LNCAP (cell line): ENCODE measurements around the gene SLC26A5.

Experiments used
- CTCF ChIP-seq: fragments of 450-650 bp; IDR thresholded peaks from 2 replicates; pipeline ENCODE4 v1.5.1; 2017; ENCODE audit warnings: mild to moderate bottlenecking

Gene SLC26A5

GRCh38 chr7:103380395-103381191, 65.4 kb downstream of the SLC26A5 start:
- no peak for TF ChIP-seq CTCF

GRCh38 chr7:103379270-103379975, 66.6 kb downstream of the SLC26A5 start:
- no peak for TF ChIP-seq CTCF

GRCh38 chr7:103373866-103374643, 72.0 kb downstream of the SLC26A5 start:
- no peak for TF ChIP-seq CTCF

GRCh38 chr7:103369432-103369831, 76.6 kb downstream of the SLC26A5 start:
- no peak for TF ChIP-seq CTCF

GRCh38 chr7:103349805-103350204, 96.2 kb downstream of the SLC26A5 start:
- no peak for TF ChIP-seq CTCF

GRCh38 chr7:103348959-103349358, 97.0 kb downstream of the SLC26A5 start:
- TF ChIP-seq CTCF: no peak

GRCh38 chr7:103348452-103348851, 97.6 kb downstream of the SLC26A5 start:
- no peak for TF ChIP-seq CTCF
